GM13977 (cell line): ENCODE data around the gene CROCC2.

Experiments
- DNase-seq: peaks from one replicate; pipeline ENCODE4 v3.0.0; 2012; ENCODE audit warnings: low spot score
- in situ Hi-C: fragments of 300-500 bp; cut with MboI; formaldehyde crosslinking; loops from one replicate; pipeline ENCODE4 v1.12.0; 2022; ENCODE audit warnings: low sequenced_read_pairs, low pct_unique_long_range_greater_than_20kb, mixed read lengths, inconsistent platforms; ENCODE audit not compliant: unreplicated experiment
- TF ChIP-seq, protein P1 (sequence below): IDR thresholded peaks from 2 replicates; pipeline ENCODE4 v1.5.1; 2012; ENCODE audit warnings: mild to moderate bottlenecking, control low read depth; ENCODE audit not compliant: insufficient read depth; ENCODE audit errors: extremely low read depth, missing control alignments

The CROCC2 gene

DNA sequence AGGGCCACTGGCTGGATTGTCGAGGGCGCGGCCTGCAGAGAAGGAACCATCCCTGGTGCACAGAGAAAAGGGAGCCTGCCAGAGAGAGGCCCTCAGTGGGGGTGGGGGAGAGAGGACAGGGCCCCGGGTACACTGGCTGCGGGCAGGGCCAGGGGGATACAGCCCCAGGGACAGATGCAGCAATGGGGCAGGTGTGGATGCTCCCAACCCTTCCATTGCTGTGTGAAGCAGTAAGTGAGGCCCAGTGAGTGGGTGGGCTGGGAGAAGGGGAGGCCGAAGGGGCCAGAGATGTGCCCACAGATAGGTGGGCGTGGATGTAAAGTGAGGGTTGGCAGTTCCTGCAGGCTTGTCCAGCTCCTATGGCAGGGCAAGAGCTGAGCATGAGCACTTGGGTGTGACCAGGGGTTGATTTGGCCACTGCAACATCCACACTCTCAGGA is 30.1 kb upstream of the CROCC2 start:
- no peak for DNase-seq
- TF ChIP-seq, protein P1, sequence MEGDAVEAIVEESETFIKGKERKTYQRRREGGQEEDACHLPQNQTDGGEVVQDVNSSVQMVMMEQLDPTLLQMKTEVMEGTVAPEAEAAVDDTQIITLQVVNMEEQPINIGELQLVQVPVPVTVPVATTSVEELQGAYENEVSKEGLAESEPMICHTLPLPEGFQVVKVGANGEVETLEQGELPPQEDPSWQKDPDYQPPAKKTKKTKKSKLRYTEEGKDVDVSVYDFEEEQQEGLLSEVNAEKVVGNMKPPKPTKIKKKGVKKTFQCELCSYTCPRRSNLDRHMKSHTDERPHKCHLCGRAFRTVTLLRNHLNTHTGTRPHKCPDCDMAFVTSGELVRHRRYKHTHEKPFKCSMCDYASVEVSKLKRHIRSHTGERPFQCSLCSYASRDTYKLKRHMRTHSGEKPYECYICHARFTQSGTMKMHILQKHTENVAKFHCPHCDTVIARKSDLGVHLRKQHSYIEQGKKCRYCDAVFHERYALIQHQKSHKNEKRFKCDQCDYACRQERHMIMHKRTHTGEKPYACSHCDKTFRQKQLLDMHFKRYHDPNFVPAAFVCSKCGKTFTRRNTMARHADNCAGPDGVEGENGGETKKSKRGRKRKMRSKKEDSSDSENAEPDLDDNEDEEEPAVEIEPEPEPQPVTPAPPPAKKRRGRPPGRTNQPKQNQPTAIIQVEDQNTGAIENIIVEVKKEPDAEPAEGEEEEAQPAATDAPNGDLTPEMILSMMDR = no peak
- in situ Hi-C loops = no loop called here

DNA sequence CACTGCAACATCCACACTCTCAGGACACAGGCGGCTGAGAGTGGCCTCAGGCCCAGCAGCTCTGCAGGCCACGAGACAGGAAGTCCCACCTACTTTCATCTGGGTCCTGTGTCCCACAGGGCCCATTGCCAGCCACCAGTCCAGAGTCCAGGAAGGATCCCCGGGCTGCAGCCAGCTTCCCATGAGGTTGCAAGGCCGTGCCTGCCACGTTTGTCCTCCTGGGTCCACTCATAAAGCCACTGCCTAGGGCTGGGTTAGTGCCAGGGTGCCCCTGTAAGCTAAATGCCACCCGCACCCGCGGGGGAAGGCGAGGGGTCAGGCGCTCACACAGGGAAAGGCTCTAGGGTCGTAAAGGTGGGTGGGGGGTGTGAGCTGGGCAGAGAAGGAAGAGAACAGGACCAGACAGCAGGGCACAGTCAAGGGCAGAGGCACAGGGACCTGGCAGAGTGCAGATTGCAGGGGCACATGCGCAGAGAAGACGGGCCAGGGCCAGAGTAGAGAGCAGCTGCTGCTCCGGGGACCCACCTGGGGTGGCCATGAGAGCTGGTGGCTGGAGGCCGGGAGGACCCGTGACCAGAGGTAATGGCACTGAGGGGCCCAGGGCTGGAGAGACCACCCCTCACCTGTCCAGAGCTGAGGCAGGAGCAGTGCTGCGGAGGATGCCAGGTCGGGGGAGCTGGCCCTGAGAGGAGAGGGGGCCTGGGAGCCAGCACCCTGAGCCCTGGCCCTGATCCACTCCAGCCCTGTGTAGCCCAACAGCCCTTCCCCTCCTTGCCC is 29.5 kb upstream of the CROCC2 start:
- in situ Hi-C loops = no loop called here

DNA sequence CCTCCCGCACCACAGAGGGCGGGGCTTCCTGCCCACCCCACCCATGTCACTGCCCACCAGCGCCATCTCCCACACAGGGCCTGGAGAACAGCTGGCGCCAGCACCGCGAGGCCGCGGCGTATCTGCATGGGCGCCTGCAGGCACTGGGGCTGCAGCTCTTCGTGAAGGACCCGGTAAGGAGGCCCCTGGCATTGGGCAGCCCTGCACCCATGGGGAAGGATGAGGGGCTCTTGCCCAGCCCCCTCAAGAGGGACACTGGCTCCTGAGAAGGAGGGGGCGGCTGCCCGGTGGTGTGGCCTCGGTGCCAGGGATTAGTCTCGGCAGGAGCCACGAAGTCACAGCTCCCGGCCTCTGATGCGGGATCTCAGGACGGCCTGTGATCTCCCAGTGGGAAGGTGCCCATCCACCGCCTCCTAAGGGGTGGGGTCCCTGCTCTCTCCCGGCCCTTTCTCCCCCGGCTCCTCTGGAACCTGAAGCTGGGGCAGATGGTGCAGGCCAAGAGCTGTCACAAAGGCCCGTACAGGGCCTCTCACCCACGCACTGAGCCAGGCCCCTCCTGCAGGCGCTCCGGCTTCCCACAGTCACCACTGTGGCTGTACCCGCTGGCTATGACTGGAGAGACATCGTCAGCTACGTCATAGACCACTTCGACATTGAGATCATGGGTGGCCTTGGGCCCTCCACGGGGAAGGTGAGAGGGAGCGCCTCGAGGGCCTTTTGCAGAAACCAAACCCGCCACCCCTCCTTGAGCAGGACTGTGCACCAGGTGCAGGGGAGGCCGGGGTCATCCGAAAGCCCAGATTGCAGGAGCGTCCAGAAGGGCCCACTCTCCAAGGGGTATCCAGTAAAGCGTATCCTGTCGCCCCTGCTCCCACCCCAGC is 28.4 kb upstream of the CROCC2 start:
- TF ChIP-seq, protein P1 = no peak
- in situ Hi-C loops = no loop called here

More for the DNA sequence above, 29.5 kb upstream of the CROCC2 start:
- TF ChIP-seq, protein P1 = no peak
- no peak for DNase-seq

DNA sequence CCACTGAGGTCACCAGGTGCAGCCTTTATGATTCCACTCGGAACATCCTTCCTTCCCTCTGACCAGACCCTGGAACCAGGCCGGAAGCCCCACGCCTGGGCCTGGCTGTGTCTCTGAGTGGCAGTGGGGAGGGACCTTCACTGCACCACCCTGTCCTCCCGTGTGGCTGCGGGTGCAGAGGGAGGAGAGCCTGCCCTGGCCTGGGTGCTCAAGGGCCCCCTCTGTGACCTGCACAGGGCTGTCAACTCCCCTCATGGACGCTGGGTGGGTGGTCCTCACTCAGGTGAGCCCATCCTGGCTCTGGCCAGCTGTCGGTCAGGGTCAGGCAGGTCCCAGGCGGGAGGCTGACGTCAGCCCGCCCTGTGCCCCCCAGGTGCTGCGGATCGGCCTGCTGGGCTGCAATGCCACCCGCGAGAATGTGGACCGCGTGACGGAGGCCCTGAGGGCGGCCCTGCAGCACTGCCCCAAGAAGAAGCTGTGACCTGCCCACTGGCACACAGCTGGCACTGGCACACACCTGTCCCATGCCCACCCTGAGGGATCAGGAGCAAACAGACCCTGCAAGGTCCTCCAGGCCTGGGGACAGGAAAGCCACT is 27.7 kb upstream of the CROCC2 start:
- in situ Hi-C loops = no loop called here
- TF ChIP-seq, protein P1 = no peak
- DNase-seq = no peak

More for the DNA sequence above, 28.4 kb upstream of the CROCC2 start:
- no peak for DNase-seq

DNA sequence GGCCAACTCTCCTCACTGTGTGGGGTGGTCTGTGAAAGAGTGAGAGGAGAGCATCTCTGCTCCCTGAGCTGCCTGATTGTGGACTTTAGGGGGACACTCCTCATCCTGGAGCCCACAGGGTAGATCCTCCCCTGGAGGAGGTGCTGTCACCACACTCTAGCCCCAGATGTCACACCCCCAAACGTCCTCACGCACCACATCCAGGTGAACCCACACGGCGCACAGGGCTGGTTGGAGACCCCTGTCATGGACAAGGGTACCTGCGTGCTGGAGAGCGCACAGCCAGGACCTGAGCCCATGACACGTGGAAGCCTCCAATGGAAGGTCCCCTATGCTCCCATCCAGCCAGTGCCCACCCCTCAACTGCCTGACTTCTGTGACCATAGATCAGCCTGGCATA is 27.0 kb upstream of the CROCC2 start:
- TF ChIP-seq, protein P1 = no peak

DNA sequence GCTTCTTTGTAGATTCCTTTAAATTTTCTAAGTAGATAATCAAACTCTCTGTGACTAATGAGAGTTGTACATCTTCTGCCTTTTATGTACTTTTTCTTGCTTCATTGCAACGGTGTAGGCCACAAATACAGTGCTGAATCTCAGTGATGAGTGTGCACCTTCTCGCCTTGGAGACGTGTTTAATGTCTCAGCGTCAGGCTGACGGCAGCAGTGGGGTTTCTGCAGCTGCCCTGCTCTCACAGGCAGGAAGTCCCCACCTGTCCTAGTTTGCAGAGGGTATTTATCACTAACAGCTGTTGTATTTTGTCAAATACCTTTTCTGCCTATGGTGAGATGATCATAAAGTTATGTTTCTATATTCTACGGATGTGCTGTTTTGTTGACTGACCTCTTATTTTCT is 24.2 kb upstream of the CROCC2 start:
- in situ Hi-C loops = no loop called here
- no peak for DNase-seq
- TF ChIP-seq, protein P1 = no peak

More for the DNA sequence above, 27.0 kb upstream of the CROCC2 start:
- in situ Hi-C loops = no loop called here
- DNase-seq = no peak
